ENCODE measurements around the gene TIMP4.
A peak's percentile ranks its signal among the peaks of the same experiment; 100 is the strongest.

TIMP4 gene

GRCh38 chr3:12186515-12187286 lies 28.0 kb upstream of the TIMP4 start:
- DNase-seq (ENCODE audit: low read depth), result no peak

GRCh38 chr3:12186046-12186445 lies 27.3 kb upstream of the TIMP4 start:
- no peak for DNase-seq (ENCODE audit: low read depth)
- no peak overlapping the region for H3K4me3 ChIP-seq (ENCODE audit: low read depth, low read length)

More at GRCh38 chr3:12186515-12187286, 28.0 kb upstream of the TIMP4 start:
- no peak overlapping the region for H3K4me3 ChIP-seq (ENCODE audit: low read depth, low read length)

GRCh38 chr3:12185172-12185710 lies 26.5 kb upstream of the TIMP4 start:
- H3K4me3 ChIP-seq (ENCODE audit: low read depth, low read length), result no peak overlapping the region
- no peak for DNase-seq (ENCODE audit: low read depth)

- no peak overlapping the region for H3K4me3 ChIP-seq (ENCODE audit: low read depth, low read length)
Observed at GRCh38 chr3:12184541-12184940, 25.8 kb upstream of the TIMP4 start.

GRCh38 chr3:12182687-12183441 lies 24.2 kb upstream of the TIMP4 start:
- H3K4me3 ChIP-seq (ENCODE audit: low read depth, low read length), result no peak overlapping the region
- no peak for DNase-seq (ENCODE audit: low read depth)

More at GRCh38 chr3:12184541-12184940, 25.8 kb upstream of the TIMP4 start:
- DNase-seq (ENCODE audit: low read depth), result no peak

- H3K4me3 ChIP-seq (ENCODE audit: low read depth, low read length), result no peak overlapping the region
- no peak for DNase-seq (ENCODE audit: low read depth)
Observed at GRCh38 chr3:12181806-12182205, 23.1 kb upstream of the TIMP4 start.

GRCh38 chr3:12181301-12181700 lies 22.6 kb upstream of the TIMP4 start:
- no peak for DNase-seq (ENCODE audit: low read depth)
- H3K4me3 ChIP-seq (ENCODE audit: low read depth, low read length), result no peak overlapping the region

- H3K4me3 ChIP-seq (ENCODE audit: low read depth, low read length), result no peak overlapping the region
- no peak for DNase-seq (ENCODE audit: low read depth)
Observed at GRCh38 chr3:12180631-12181030, 21.9 kb upstream of the TIMP4 start.

GRCh38 chr3:12180218-12180617 lies 21.5 kb upstream of the TIMP4 start:
- DNase-seq (ENCODE audit: low read depth), result peak; percentile 48
- no peak overlapping the region for H3K4me3 ChIP-seq (ENCODE audit: low read depth, low read length)

- no peak overlapping the region for H3K4me3 ChIP-seq (ENCODE audit: low read depth, low read length)
- DNase-seq (ENCODE audit: low read depth), result no peak
Observed at GRCh38 chr3:12179441-12179840, 20.7 kb upstream of the TIMP4 start.

GRCh38 chr3:12178091-12178820 lies 19.5 kb upstream of the TIMP4 start:
- DNase-seq (ENCODE audit: low read depth), result peak; percentile 64
- no peak overlapping the region for H3K4me3 ChIP-seq (ENCODE audit: low read depth, low read length)

- no peak for DNase-seq (ENCODE audit: low read depth)
- no peak overlapping the region for H3K4me3 ChIP-seq (ENCODE audit: low read depth, low read length)
Observed at GRCh38 chr3:12177126-12177525, 18.4 kb upstream of the TIMP4 start.

- no peak overlapping the region for H3K4me3 ChIP-seq (ENCODE audit: low read depth, low read length)
- DNase-seq (ENCODE audit: low read depth), result no peak
Observed at GRCh38 chr3:12175844-12176453, 17.2 kb upstream of the TIMP4 start.

GRCh38 chr3:12175137-12175593 lies 16.5 kb upstream of the TIMP4 start:
- DNase-seq (ENCODE audit: low read depth), result no peak
- no peak overlapping the region for H3K4me3 ChIP-seq (ENCODE audit: low read depth, low read length)

GRCh38 chr3:12170207-12170606 lies 11.5 kb upstream of the TIMP4 start:
- DNase-seq (ENCODE audit: low read depth), result peak; percentile 78
- H3K4me3 ChIP-seq (ENCODE audit: low read depth, low read length), result no peak overlapping the region

- DNase-seq (ENCODE audit: low read depth), result no peak
- no peak overlapping the region for H3K4me3 ChIP-seq (ENCODE audit: low read depth, low read length)
Observed at GRCh38 chr3:12165909-12166308, 7.2 kb upstream of the TIMP4 start.

- DNase-seq (ENCODE audit: low read depth), result no peak
- peak overlapping the region; percentile 37 for H3K4me3 ChIP-seq (ENCODE audit: low read depth, low read length)
Observed at GRCh38 chr3:12159227-12159601, 502 bp upstream of the TIMP4 start.

GRCh38 chr3:12157026-12157425 lies 1.7 kb downstream of the TIMP4 start:
- H3K4me3 ChIP-seq (ENCODE audit: low read depth, low read length), result no peak overlapping the region
- DNase-seq (ENCODE audit: low read depth), result no peak

GRCh38 chr3:12155828-12156227 lies 2.9 kb downstream of the TIMP4 start:
- no peak for DNase-seq (ENCODE audit: low read depth)
- H3K4me3 ChIP-seq (ENCODE audit: low read depth, low read length), result no peak overlapping the region
